Ovary (tissue), 9 donors: ENCODE measurements around the gene C16orf95. TPM values are rescaled to one million over a fixed set of nuclear protein-coding genes. Genes with fewer than 3 reads are reported as not detected.

Experiments used
- DNase-seq, 5 donors: peaks; one replicate each; pipeline ENCODE4 v3.0.0-alpha.2; 2019 to 2020
- H3K27ac ChIP-seq, 2 donors: fragments of 200-600 bp; one replicate each; pipeline versions ENCODE4 v1.5.1 to v1.8.0; 2019 to 2022
- H3K27me3 ChIP-seq: fragments of 200-600 bp; one replicate; pipeline ENCODE4 v1.8.0; 2022
- H3K36me3 ChIP-seq: fragments of 200-600 bp; sonication (generic); one replicate; pipeline ENCODE4 v1.5.1; 2019
- H3K4me1 ChIP-seq: one replicate; pipeline ENCODE4 v1.8.1; 2013; ENCODE audit warnings: mild to moderate bottlenecking, moderate library complexity; ENCODE audit not compliant: insufficient read depth
- H3K4me3 ChIP-seq: fragments of 200-600 bp; sonication (generic); one replicate; pipeline ENCODE4 v1.5.1; 2017
- H3K9me3 ChIP-seq, 2 donors: fragments of 200-600 bp in 1 of 2; sonication (generic) in 1 of 2; one replicate each; pipeline versions ENCODE4 v1.5.1 to v1.8.1; 2013 to 2019; ENCODE audit warnings: mild to moderate bottlenecking in 1 of 2, moderate library complexity in 1 of 2
- EP300 ChIP-seq: sonication (generic); formaldehyde crosslinking; IDR thresholded peaks from one replicate; pipeline ENCODE4 v1.6.1; 2017; ENCODE audit warnings: antibody characterized with exemption
- POLR2A ChIP-seq: fragments of 450-650 bp; IDR thresholded peaks from one replicate; pipeline ENCODE4 v1.6.1; 2017; ENCODE audit warnings: antibody characterized with exemption, mild to moderate bottlenecking, moderate library complexity
- WGBS, 3 donors: extraction: QIAGEN DNeasy Blood & Tissue Kit in 1 of 3; methylation state at CpG; one replicate each; pipeline versions ENCODE4 v1.1.5 to v1.1.7; 2013 to 2017; 5-methylcytosine and 5-hydroxymethylcytosine counted together
- intact Hi-C, 4 donors: fragments of 100-400 bp; cut with DNase I; formaldehyde crosslinking; loops; one replicate each; pipeline versions ENCODE4 v1.11.0 to v1.15.1; 2022 to 2023
- polyA plus RNA-seq, 2 donors: library from polyadenylated mRNA; stranded (reverse); fragments of 200-250 nt in 1 of 2; fragments of 350-450 nt in 1 of 2; fragmentation: Illumina TruSeq in 1 of 2; extraction: RNeasy Lipid Tissue Mini Kit (QIAGEN cat#74804) in 1 of 2; gene quantifications; one replicate each; pipeline ENCODE4 v1.2.3, GENCODE V29; 2013 to 2014
- total RNA-seq, 7 donors: library from RNA; depleted of rRNA in 2 of 7; stranded (reverse); fragments of >200 nt in 2 of 7; fragmentation: NEBNext Ultra II Directional in 3 of 7; extraction: Animal tissue kit (Norgen Biotek cat#: 25700) in 3 of 7; gene quantifications; one replicate each; pipeline versions ENCODE4 v1.1.0 to v1.2.4, GENCODE V29; 2016 to 2023
- TF ChIP-seq, protein P1 (sequence below), 3 donors: fragments of 450-650 bp in 2 of 3; fragments of 200-600 bp in 1 of 3; IDR thresholded peaks; one replicate each; pipeline versions ENCODE4 v1.5.1 to v1.8.0; 2016 to 2022; ENCODE audit warnings: antibody characterized with exemption in 3 of 3, mild to moderate bottlenecking in 1 of 3
- donor health status: DM: no; HTN: no; CAD: no; lungs with moderate emphysema.
- donor health status: DM: no; HTN: no; CAD: no.
- donor health status: Bipolar disorder and iron deficiency.
- donor health status: DM: yes; HTN: yes; CAD: no.
- donor health status: DM: no; HTN: no; CAD: no.
- donor health status: DM: yes; HTN: yes; CAD: no.

The C16orf95 gene
- total and polyA plus RNA-seq, 9 donors = 1.0 to 6.1 (median 2.7) TPM

DNA sequence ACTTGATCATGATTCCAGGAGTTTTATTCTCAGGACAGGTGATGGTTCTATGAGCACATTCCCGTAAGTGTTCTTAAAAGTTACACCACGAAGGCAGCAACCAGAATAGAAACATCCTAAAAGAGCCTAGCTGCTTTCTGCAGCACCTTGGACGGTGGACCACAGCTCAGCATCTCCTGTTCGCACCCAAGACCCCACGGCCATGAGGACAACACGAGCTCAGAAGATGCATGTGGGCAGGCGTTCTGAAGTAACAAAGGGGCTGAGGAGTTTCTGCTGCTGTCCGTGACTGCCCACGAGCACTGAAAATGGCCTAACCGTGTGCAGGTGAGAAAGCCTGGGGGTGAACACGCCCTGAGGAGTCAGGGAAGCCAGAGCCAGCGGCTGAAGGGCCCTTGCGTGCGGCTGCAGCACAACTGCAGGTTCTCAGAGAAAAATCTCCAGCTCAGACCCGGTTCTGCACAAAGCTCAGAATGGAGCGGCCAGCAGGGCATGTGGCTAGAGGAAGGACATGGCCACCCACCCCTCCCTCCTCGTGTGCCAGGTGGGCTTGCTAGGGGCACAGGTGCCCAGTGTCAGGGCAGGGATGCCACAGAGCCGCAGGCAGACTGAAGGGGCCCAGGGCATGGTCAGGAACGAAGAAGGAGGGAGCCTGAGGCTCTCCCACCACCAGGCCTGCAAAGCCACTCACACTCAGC lies 10.8 kb upstream of the C16orf95 start:
- Histone ChIP-seq H3K4me1 (peaks cover 4% of the 10 kb centered on the region), H3K4me3 (no peak overlapping the region), H3K9me3 (no peaks in the 10 kb centered on the region), H3K27ac (no peak overlapping the region), H3K27me3 (no peaks in the 10 kb centered on the region), H3K36me3 (no peaks in the 10 kb centered on the region)
- WGBS, 3 donors = 79 to 81% (median 80%) methylated on average over 18 to 19 of the region's 19 CpGs
- DNase-seq = no peak
- intact Hi-C loops = loop anchor here in 2 of 4 donors (10.0 kb wide), 2 partner anchors 47 to 57 kb away; partner anchors contain the start of gene FBXO31 (in 1 of the 2)
- TF ChIP-seq EP300 (no peak), POLR2A (no peak)
- TF ChIP-seq, protein P1, sequence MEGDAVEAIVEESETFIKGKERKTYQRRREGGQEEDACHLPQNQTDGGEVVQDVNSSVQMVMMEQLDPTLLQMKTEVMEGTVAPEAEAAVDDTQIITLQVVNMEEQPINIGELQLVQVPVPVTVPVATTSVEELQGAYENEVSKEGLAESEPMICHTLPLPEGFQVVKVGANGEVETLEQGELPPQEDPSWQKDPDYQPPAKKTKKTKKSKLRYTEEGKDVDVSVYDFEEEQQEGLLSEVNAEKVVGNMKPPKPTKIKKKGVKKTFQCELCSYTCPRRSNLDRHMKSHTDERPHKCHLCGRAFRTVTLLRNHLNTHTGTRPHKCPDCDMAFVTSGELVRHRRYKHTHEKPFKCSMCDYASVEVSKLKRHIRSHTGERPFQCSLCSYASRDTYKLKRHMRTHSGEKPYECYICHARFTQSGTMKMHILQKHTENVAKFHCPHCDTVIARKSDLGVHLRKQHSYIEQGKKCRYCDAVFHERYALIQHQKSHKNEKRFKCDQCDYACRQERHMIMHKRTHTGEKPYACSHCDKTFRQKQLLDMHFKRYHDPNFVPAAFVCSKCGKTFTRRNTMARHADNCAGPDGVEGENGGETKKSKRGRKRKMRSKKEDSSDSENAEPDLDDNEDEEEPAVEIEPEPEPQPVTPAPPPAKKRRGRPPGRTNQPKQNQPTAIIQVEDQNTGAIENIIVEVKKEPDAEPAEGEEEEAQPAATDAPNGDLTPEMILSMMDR (IDR thresholded peaks at IDR 0.05) = no peak

DNA sequence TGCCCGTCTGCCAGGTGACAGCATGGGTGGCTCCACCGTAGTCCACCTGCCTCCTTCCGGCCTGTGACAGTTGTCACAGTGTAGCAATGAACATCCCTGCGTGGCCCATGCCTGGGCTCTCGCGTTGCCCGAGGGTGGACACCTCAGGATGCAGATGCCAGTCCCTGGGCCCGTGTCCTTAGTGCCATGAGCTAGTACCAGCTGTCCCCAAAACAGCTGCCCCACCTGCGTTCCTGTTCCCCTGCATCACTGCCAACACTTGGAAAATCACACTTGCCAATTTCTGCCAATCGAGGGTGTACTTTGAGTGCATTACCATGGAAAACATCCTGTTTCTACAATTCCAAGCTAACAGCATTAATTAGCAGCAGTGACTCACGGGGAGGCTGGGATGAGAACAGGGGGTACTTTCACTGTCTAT lies 9.0 kb upstream of the C16orf95 start:
- Histone ChIP-seq H3K36me3 (no peaks in the 10 kb centered on the region), H3K27me3 (no peaks in the 10 kb centered on the region), H3K9me3 (no peaks in the 10 kb centered on the region), H3K4me3 (no peak overlapping the region), H3K27ac (no peak overlapping the region), H3K4me1 (peaks cover 4% of the 10 kb centered on the region)
- TF ChIP-seq, protein P1 (IDR thresholded peaks at IDR 0.05) = no peak
- TF ChIP-seq EP300 (no peak), POLR2A (no peak)
- intact Hi-C loops = loop anchor here in 2 of 4 donors (10.0 kb wide), 2 partner anchors 49 to 59 kb away; partner anchors contain the start of gene FBXO31 (in 1 of the 2)
- peak in 1 of 5 donors; percentile 32 for DNase-seq
- 71 to 75% (median 72%) methylated on average over 11 of the region's 11 CpGs for WGBS, 3 donors

DNA sequence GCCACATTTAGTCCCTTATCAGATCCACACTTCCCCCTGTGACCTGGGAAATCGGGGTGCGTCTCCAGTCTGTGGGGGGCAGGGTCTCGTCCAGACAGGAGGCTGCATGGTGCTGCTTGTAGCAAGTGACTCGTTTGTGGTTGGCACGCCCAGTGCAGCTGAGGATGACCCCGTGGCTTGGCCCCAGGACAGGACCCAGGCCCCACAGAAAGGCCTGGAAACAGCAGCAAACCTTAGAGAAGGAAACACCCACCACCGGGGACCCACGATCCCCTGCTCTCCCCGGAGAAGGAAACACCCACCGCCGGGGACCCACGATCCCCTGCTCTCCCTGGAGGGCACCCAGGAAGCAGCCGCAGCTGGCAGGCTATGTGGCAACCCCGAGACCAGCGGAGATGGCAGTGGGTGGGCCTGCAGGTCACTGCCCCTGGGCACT lies 8.2 kb upstream of the C16orf95 start:
- peaks cover 4% of the 10 kb centered on the region for H3K4me1 ChIP-seq
- H3K27me3 ChIP-seq = no peaks in the 10 kb centered on the region
- no peaks in the 10 kb centered on the region for H3K9me3 ChIP-seq
- intact Hi-C loops = loop anchor here in 2 of 4 donors (10.0 kb wide), 2 partner anchors 49 to 59 kb away; partner anchors contain the start of gene FBXO31 (in 1 of the 2)
- no peak overlapping the region for H3K27ac ChIP-seq
- TF ChIP-seq EP300 = no peak
- TF ChIP-seq, protein P1 (IDR thresholded peaks at IDR 0.05) = no peak
- TF ChIP-seq POLR2A = no peak
- H3K36me3 ChIP-seq = no peaks in the 10 kb centered on the region
- H3K4me3 ChIP-seq = no peak overlapping the region
- DNase-seq = peak in 2 of 5 donors; percentile 14 to 37
- WGBS, 3 donors = 59 to 69% (median 62%) methylated on average over 15 of the region's 15 CpGs

DNA sequence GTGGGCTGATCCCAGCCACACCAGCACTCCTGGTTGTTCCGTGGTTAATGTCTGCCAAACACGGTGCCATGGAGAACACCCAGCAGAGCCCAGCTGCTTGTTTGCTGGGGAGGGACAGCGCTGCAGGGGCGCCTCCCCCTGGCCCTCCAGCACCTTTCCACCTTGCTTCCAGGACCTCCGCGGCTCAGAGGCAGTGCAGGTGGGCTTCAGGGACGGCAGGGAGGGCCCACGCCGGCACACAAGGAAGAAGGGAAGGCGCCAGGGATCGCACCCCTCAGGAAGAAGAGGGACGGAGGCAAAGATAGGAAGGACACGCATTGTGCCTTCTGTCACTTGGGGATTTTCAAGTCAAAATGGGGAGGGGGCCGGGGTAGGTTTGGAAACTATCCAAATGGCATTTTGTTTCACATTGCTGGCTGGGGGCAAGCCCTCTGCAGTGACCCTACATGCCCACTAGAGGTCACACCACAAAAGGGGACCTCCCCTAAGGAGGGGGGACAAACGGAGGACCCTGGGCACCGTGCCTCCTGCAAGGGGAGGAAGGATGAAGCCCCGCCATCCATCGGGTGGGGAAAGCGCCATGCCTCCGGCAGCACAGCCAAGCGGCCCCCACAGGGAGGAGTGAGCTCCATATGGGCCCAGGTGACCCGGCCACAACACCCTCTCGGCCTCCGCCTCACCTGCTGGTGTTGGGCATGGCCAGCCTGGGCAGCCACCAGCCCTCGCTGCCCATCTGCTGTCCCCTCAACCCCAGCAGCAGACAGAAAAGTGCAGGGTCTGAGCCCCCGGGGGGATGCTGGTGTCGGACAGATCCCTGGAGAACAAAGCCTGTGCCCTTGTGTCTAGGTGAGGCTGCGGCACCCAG lies 7.5 kb upstream of the C16orf95 start:
- intact Hi-C loops = loop anchor here in 2 of 4 donors (10.0 kb wide), 2 partner anchors 50 to 60 kb away; partner anchors contain the start of gene FBXO31 (in 1 of the 2)
- Histone ChIP-seq H3K4me3 (no peak overlapping the region), H3K4me1 (peaks cover 4% of the 10 kb centered on the region), H3K27me3 (no peaks in the 10 kb centered on the region), H3K36me3 (no peaks in the 10 kb centered on the region), H3K9me3 (no peaks in the 10 kb centered on the region), H3K27ac (no peak overlapping the region)
- DNase-seq = peak in 4 of 5 donors; percentile 44 to 59 (median 54)
- TF ChIP-seq EP300 = no peak
- TF ChIP-seq, protein P1 (IDR thresholded peaks at IDR 0.05) = peak; percentile 22 to 51 (median 39)
- no peak for TF ChIP-seq POLR2A
- 51 to 58% (median 53%) methylated on average over 27 to 28 of the region's 28 CpGs for WGBS, 3 donors
